Endothelial cell (in vitro differentiated cells): ENCODE data around the gene GDF15. TPM values are rescaled to one million over a fixed set of nuclear protein-coding genes. Genes with fewer than 3 reads are reported as not detected.

ENCODE experiments used
- DNase-seq: peaks from one replicate; pipeline ENCODE4 v3.0.0; 2021; ENCODE audit warnings: low spot score
- H3K27ac Mint-ChIP-seq: one replicate; pipeline ENCODE4 v1.8.0; 2021; ENCODE audit warnings: mixed read lengths, inconsistent platforms; ENCODE audit not compliant: unreplicated experiment
- H3K27me3 Mint-ChIP-seq: one replicate; pipeline ENCODE4 v1.8.0; 2021; ENCODE audit warnings: mild to moderate bottlenecking, moderate library complexity, mixed read lengths, inconsistent platforms; ENCODE audit not compliant: unreplicated experiment
- H3K36me3 Mint-ChIP-seq: one replicate; pipeline ENCODE4 v1.8.0; 2021; ENCODE audit warnings: mild to moderate bottlenecking, low read depth, mixed read lengths, inconsistent platforms; ENCODE audit not compliant: unreplicated experiment
- H3K4me1 Mint-ChIP-seq: one replicate; pipeline ENCODE4 v1.8.0; 2021; ENCODE audit warnings: mild to moderate bottlenecking, mixed read lengths, inconsistent platforms; ENCODE audit not compliant: unreplicated experiment
- H3K4me3 Mint-ChIP-seq: one replicate; pipeline ENCODE4 v1.8.0; 2021; ENCODE audit warnings: mild to moderate bottlenecking, mixed read lengths, inconsistent platforms; ENCODE audit not compliant: unreplicated experiment
- H3K9me3 Mint-ChIP-seq: one replicate; pipeline ENCODE4 v1.8.0; 2021; ENCODE audit warnings: mixed read lengths, inconsistent platforms; ENCODE audit not compliant: unreplicated experiment
- CTCF ChIP-seq: fragments of 200-600 bp; sonication (generic); IDR thresholded peaks from one replicate; pipeline ENCODE4 v1.5.0; 2021; ENCODE audit warnings: antibody characterized with exemption; ENCODE audit not compliant: unreplicated experiment
- total RNA-seq: library from RNA; stranded (reverse); fragmentation: NEBNext Ultra II Directional; extraction: Animal tissue kit (Norgen Biotek cat#: 25700); gene quantifications from one replicate; pipeline ENCODE4 v1.2.1, GENCODE V29; 2021; ENCODE audit not compliant: unreplicated experiment

GDF15 gene
- total RNA-seq, 1 donor from 2014 or later = 1.3 TPM

GRCh38 chr19:18340990-18341868, 44.7 kb upstream of the GDF15 start:
- Mint-ChIP-seq H3K9me3 (no peaks in the 10 kb centered on the region), H3K27ac (no peak overlapping the region), H3K36me3 (peaks cover 9% of the 10 kb centered on the region), H3K4me1 (peaks cover 13% of the 10 kb centered on the region), H3K4me3 (peak overlapping the region; percentile 85), H3K27me3 (peaks cover 8% of the 10 kb centered on the region)
- no peak for DNase-seq
- no peak for TF ChIP-seq CTCF

GRCh38 chr19:18342090-18342632, 43.8 kb upstream of the GDF15 start:
- peaks cover 14% of the 10 kb centered on the region for H3K4me1 Mint-ChIP-seq
- peaks cover 8% of the 10 kb centered on the region for H3K27me3 Mint-ChIP-seq

GRCh38 chr19:18344582-18344950, 41.4 kb upstream of the GDF15 start:
- H3K36me3 Mint-ChIP-seq = peaks cover 11% of the 10 kb centered on the region
- no peak overlapping the region for H3K4me3 Mint-ChIP-seq
- no peak for TF ChIP-seq CTCF
- peaks cover 7% of the 10 kb centered on the region for H3K27me3 Mint-ChIP-seq
- H3K4me1 Mint-ChIP-seq = peaks cover 13% of the 10 kb centered on the region
- no peak for DNase-seq
- H3K27ac Mint-ChIP-seq = no peak overlapping the region
- H3K9me3 Mint-ChIP-seq = no peaks in the 10 kb centered on the region

More at GRCh38 chr19:18342090-18342632, 43.8 kb upstream of the GDF15 start:
- DNase-seq = no peak
- no peak for TF ChIP-seq CTCF
- Mint-ChIP-seq H3K27ac (no peak overlapping the region), H3K4me3 (peak overlapping the region; percentile 50), H3K9me3 (no peaks in the 10 kb centered on the region), H3K36me3 (peaks cover 9% of the 10 kb centered on the region)

- H3K4me3 Mint-ChIP-seq = no peak overlapping the region
- peaks cover 4% of the 10 kb centered on the region for H3K27me3 Mint-ChIP-seq
- TF ChIP-seq CTCF = no peak
- H3K9me3 Mint-ChIP-seq = no peaks in the 10 kb centered on the region
- no peak for DNase-seq
- peak overlapping the region; percentile 31 for H3K27ac Mint-ChIP-seq
- H3K4me1 Mint-ChIP-seq = peaks cover 11% of the 10 kb centered on the region
- H3K36me3 Mint-ChIP-seq = peaks cover 10% of the 10 kb centered on the region
Measured at GRCh38 chr19:18345296-18345695, 40.7 kb upstream of the GDF15 start.

- Mint-ChIP-seq H3K4me3 (no peak overlapping the region), H3K27ac (no peak overlapping the region), H3K27me3 (peaks cover 4% of the 10 kb centered on the region)
Measured at GRCh38 chr19:18346091-18346490, 39.9 kb upstream of the GDF15 start.

More at GRCh38 chr19:18346091-18346490, 39.9 kb upstream of the GDF15 start:
- Mint-ChIP-seq H3K9me3 (no peaks in the 10 kb centered on the region), H3K36me3 (peaks cover 12% of the 10 kb centered on the region), H3K4me1 (peaks cover 11% of the 10 kb centered on the region)
- DNase-seq = no peak
- no peak for TF ChIP-seq CTCF
